Measurements from ENCODE around the gene PPP1R1C.

Gene PPP1R1C

GRCh38 chr2:182115258-182115657 is 129.6 kb downstream of the PPP1R1C start:
- DNase-seq, result no peak

DNA sequence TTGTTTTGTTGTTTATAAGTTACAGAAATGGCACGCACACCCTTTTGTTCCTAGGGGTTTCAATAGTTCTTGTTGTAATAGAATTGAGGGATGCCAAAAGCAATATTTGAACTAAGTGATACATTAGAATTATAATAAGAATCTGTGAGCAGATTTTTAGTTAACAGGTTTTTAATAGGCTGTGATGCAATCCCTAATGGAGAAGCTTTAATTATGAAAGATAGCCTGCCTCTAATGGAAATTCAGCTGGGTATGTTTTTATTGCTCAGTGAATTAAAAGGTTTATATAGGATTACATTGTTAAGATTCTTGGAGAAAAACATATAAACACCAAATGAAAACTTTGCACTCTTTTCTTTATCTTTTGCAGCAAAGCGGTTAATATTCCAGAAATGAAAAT is 131.1 kb downstream of the PPP1R1C start:
- DNase-seq, result no peak

GRCh38 chr2:182117196-182117595 is 131.5 kb downstream of the PPP1R1C start:
- DNase-seq, result no peak

DNA sequence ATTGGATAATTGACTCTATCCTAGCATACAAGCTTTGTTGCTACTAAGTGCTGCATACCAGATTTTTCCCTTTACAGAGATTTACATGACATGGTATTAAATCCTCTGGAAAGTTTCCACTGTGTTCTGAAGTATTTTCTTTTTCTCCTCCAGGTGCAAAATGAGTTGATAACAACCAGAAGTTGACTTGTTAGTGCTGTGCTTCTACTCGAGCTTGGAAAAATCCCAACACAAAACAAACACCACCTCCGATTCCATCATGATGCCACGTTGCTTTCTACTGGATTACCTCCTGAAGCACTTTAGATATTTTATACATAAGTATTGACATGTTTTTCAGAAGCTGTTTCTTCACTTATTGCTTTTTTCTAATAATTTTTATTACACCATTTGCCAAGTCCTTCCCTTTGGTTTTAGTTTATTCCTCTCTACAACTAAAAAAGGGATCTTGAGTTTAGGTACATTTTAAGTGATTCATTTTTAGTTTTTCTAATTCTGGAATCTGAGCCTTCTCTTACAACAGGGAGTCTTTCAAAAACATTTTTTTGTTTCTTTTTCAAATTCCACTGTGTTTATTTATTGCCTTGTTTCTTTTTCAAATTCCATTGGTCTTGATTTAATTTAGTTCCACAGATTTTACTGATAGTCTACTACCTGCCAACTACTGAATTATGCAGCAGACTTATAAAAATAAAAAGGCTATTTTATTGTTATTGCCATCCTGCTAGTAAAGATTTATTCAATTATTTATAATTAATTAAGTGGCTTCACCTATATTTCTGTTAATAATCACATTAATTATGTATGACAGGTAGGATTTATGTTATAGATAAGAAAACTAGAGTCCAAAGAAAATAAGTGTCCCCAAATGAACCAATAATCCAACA is 143.4 kb downstream of the PPP1R1C start:
- DNase-seq, result no peak

DNA sequence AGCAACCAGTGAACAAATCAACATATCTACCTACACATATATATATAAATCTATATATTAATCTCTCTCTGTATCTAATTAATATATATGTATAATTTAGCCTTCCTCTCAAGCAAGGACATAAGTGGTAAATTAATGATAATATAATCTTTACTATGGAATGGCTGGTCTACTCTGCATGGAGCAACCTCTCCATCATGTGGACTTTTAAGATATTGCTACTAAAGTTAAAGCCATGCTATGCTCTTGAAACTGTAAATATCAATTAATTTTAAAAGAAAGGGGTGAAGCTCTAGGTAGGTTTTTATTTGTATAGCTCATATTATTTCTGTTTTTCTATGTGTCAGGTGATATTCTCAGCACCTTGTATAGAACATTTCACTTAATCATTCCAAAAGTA is 147.0 kb downstream of the PPP1R1C start:
- no peak for DNase-seq

DNA sequence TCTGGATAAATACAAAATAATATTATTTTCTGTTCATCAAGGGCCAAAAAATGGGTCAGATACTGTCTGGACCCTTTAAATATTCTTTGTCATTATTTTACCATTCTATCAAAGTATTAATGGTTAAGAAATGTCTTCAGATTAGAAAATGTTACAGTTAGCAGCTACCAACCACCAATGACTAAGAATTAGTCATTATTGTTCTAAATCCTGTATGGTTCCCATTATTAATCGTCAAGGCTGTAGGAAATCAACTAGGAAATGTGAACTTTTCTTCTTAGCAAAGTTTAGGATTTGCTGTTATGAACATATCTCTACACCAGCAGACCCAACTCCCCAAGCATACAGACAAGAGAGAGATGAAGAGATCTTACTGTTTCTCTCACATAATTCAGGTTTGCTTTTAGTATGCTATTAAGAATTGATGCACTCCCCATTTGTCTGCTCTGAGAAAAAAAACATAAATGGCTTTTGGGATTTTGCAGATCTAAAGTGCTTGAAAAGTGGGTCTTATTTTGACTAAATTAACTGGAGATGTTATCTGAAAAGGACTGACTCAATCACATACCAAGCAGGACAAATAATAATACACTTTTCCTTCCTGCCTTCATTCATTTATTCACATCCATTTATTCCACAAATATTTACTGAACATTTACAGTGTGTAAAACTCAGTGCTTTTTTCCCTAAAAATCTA is 147.7 kb downstream of the PPP1R1C start:
- no peak for DNase-seq

DNA sequence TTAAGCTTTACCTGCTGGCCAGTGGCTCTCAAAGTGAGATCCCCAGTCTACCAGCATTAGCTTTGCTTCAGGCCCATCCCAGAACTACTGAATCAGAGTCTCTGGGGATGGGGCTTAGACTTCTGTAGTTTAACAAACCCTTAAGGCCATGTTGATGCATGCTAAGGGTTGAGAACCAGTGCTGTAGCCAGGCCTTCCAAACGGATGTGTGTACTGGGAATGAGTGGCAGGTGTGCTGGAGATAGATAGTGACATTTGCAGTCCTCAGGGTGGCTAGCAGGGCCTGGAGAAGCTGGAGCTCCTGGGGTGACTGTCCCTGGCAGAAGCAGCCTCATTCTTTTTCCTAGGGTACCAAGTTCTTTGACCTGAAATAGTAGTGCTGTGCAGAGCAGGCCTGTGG is 148.5 kb downstream of the PPP1R1C start:
- no peak for DNase-seq

GRCh38 chr2:182142062-182142461 is 156.4 kb downstream of the PPP1R1C start:
- no peak for DNase-seq

DNA sequence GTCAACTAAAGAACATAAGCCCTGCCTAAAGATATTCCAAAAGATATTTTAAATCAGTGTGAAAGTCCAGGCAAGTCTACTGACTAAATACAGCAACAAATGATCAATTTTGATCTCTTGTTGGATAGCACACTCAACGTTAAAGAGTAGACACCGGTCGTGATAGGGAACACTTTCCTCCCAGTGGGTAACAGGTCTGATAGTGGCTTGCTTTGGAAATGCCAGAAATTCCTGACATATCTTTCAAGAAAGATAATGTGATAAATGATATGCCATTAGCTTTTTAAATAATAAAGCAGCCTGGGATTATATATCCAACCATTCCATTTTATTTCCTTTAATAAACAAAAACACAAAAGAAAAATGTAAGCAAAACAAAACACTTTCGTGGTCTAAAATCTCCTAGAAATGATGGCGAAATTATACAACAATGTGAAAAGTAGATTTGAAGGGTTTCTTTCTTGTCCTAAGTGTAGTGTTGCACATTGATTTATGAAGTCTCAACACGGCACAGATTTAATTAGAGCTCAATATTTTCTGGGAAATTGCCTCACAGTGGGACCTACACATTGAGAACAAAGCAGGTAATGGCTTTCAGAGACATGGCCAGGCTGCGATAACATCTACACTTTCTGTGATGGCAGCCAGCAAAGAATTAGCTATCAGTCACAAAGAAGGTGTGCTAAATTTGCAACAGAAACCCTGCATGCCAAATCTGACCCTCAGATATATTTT is 158.6 kb downstream of the PPP1R1C start:
- DNase-seq, result no peak

DNA sequence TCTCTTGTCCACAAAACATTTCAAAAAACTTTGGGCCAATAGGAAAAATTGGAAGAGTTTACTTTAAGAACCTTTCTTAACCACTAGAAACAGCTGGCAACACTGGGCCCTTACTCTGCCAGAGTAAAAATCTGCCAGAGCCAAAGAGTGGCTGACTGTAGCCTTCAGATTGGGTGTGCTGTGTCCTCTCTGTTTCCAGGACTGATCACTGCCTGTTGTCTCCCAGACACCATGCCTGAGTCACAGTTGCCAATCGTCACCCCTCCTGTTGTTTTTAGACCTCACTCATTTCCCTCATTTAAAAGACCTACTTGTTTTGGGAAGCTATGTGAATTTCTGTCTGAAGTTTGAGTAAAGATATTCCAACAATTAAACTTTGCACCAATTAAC is 159.1 kb downstream of the PPP1R1C start:
- no peak for DNase-seq

DNA sequence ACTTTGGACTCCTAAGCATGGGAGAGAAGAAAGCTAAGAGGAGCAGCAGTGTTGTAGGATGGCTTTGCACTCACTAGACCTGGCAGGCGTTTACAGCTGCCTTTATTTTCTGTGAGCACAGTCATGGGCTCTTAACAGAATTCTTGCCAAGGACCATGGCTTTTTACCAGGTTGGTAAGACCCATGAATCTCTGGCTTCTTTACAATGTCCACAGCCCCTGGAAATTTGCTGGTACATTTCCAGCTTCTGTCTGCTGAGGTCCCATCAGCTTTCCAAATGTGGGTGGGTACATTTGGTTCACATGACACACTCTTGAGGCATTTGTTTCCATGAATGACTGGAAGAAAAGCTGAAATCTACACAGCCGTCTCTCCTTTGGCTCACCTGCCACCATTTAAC is 162.7 kb downstream of the PPP1R1C start:
- DNase-seq, result no peak

DNA sequence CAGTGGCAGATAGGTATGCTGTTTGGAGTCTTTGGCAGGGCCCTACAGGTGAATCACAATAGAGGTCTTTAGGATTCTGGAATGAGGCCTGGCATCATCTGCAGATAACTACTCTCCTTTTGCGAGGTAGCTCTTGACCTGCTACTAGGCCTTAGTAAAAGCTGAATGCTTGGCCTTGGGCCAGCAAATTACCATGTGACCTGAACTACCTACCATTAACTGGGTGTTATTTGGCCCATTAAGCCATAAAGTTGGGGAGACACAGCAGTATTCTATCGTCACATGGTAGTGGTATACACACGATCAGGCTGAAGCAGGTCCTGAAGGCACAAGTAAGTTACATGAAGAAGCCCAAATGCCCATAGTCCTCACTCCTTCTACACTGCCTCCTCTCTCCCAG is 178.2 kb downstream of the PPP1R1C start:
- DNase-seq, result no peak

- no peak for DNase-seq
Measured at GRCh38 chr2:182164686-182165085, 179.0 kb downstream of the PPP1R1C start.

DNA sequence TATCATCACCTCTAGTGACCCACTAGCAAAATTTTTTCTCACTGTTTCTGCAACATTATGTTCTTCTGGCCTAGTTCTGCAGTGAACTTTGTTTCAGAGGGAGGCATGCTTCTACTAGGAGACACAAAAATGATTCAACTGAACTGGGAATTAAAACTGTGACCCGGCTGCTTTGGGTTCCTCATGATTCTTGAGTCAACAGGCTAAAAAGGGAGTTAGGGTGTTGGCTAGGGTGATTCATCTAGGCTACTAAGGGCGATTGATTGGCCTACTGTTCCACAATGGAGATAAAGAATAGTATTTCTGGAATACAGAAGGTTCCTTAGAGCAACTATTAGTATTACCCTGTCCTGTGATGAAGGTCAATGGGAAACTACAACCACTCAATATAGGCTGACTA is 179.5 kb downstream of the PPP1R1C start:
- DNase-seq, result no peak

DNA sequence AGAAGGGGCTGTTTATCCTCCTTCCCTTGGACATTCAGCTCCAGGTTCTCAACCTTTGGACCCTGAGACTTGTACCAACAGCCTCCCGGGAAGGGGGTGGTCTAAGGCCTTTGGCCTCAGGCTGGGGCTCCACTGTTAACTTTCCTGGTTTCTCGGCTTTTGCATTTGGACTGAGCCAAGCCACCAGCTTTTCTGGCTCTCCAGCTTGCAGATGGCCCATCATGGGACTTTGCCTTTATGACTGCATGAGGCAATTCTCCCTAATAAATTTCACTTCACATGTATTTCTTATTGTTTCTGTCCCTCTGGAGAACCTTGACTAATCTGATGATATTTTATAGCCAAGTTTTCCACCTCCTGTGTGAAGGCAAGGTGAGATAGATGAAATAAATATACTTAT is 180.8 kb downstream of the PPP1R1C start:
- DNase-seq, result no peak

GRCh38 chr2:182166841-182167240 is 181.2 kb downstream of the PPP1R1C start:
- DNase-seq, result no peak

Measured in amniotic stem cell (primary cell).